Measurements from ENCODE around the gene KLHL2. TPM values are rescaled to one million over a fixed set of nuclear protein-coding genes. Genes with fewer than 3 reads are reported as not detected.

Gene KLHL2
- total and polyA plus RNA-seq, 2 of the 13 experiments (the other 11 are each of a cell fraction or from before 2014, with no cell fraction given) = 9.2 to 17.6 TPM

GRCh38 chr4:165343353-165344191 is 136.2 kb downstream of the KLHL2 start (continued):
- TF ChIP-seq AHDC1 (CRISPR knock-in tag; IDR thresholded peaks at IDR 0.05; ENCODE audit: borderline replicate concordance) (no peak), NFIC (IDR thresholded peaks at IDR 0.05; ENCODE audit: low read length) (peak; percentile 37; the same call in 1 of the 2 replicates), SP2 (CRISPR knock-in tag; IDR thresholded peaks at IDR 0.05) (no peak), LRRFIP1 (CRISPR knock-in tag; conservative IDR thresholded peaks at IDR 0.05) (no peak), ZNF543 (CRISPR knock-in tag; IDR thresholded peaks at IDR 0.05) (no peak), YY1 (IDR thresholded peaks at IDR 0.05; ENCODE audit: insufficient read depth, insufficient replicate concordance, low read depth, low read length) (no peak), ZNF562 (CRISPR knock-in tag; IDR thresholded peaks at IDR 0.05; ENCODE audit: borderline replicate concordance) (no peak), ZGPAT (CRISPR knock-in tag; IDR thresholded peaks at IDR 0.05) (0 out of 2 replicates have a peak, but pooled peaks have one; percentile 18), ZNF781 (CRISPR knock-in tag; IDR thresholded peaks at IDR 0.05; ENCODE audit: borderline replicate concordance, not compliant biosample characterization) (no peak), ZFP36L2 (CRISPR knock-in tag; IDR thresholded peaks at IDR 0.05) (no peak), SNAPC4 (CRISPR knock-in tag; IDR thresholded peaks at IDR 0.05) (no peak)
